Activated naive CD4-positive, alpha-beta T cell treated with Interleukin-2 at 50 U/mL for 16 hours (primary cell): ENCODE measurements around the gene MS4A15.
"Not testable (repeated sequence)": the region's sequence is repeated elsewhere in the genome, so short reads cannot be mapped to it uniquely, and the experiment has no call there.

Source experiments
- DNase-seq: peaks from one replicate; pipeline ENCODE4 v3.0.0-alpha.2; 2020

Gene MS4A15, protein sequence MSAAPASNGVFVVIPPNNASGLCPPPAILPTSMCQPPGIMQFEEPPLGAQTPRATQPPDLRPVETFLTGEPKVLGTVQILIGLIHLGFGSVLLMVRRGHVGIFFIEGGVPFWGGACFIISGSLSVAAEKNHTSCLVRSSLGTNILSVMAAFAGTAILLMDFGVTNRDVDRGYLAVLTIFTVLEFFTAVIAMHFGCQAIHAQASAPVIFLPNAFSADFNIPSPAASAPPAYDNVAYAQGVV

DNA sequence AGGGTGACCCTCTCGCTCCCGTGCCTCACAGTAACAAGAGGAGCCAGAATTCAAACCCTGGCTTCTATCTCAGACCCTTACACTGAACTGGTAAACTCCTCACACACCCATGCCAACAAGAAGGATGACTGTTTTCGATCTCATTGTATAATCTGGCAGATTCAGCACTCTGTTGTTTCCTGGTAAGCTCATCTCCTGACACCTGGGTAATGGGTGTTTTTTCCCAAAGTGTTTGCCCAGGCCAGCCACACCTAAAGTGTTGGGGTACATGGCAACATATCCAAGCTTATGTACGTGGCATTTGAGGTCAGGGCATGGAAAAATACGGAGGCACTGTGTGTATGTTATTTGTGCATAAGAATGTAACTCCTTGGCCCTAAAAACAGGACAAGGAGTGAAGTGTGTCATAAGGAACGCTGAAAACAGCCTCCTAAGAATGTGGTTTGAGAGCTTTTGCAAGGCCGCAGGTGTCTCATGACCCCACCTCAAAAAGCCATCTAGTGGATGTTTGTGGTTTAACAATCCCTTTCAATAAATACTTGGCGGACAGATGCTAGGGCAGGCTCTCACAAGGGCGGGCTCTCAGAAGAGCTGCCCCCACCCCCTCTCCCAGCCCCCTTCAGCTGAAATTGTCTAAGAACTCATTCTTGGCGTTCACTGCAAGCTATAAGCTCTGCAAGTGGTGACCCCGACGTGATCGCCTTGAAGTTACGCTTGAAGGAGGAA, at the start of gene MS4A15:
Gene MS4A15 (plus strand): TSS at position 561 of the 726 bp plus-strand sequence. CDS start 6,867 bp downstream, outside the sequence.
- DNase-seq: no peak

DNA sequence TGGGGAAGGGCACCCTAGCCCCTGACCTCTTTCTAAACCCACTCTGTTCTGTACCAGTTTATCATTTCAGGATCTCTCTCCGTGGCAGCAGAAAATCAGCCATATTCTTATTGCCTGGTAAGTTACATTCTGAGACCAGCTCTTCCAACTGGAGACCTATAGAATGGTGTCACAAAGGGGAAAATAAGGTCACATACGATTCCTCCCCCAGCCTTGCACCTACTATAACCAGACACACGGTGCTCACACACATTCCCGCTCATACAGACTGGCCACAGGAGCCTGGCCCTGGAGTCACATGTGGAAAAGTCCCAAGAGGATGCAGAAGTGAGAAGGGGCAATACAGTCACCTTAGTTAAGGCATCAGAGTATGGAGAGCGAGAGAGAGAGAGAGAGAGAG, 49.7 kb upstream of the MS4A15 start:
- no peak for DNase-seq

DNA sequence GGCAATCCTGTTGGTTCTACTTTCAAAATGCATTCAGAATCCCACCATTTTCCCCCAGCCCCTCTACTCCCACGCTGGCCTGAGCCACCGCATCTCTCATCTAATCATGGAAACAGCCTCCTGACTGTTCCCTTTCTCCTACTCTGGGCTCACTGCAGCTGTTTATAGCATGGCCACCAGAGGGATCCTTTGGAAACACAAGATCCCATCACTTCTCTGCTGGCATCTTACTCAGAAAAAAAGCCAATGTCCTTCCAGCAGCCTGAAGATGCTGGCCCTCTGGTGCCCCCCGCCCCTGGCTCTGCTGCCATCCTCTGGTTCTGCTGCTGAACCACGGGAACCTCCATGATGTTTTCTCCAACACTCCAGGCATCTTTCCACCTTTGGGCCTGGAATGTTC, 46.2 kb upstream of the MS4A15 start:
- DNase-seq: no peak

DNA sequence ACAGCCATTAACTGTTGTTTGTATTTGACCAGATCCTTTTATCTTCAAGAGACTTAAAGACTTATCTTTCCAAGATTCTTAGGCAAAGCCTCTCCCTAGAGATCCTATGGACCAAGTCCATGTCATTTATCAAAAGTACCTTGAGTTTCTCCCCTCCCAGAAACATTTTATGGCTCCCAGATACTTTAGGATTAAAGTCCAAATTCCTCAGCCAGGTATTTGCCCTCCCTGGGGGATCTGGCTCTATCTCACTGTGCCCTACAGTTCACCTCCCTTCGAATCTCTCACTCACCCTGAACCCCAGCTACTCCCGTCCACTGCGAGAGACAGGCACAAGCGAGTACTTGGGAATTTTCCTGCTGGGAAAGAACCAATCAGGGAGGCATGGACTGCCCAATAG, 45.4 kb upstream of the MS4A15 start:
- DNase-seq: no peak

DNA sequence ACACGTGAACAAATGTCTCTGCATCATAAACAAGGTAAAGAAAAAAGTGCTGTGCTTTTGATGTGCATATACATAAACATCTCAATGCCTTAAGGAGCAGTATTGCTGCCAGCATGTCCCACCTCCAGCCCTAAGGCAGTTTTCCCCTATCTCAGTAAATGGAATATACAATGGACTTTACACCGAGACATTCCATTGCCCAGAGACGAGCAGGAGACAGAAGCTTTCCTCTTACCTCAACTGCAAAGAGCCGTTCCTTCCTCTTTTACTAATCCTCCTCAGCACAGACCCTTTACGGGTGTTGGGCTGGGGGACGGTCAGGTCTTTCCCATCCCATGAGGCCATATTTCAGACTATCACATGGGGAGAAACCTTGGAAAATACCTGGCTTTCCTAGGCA, 43.2 kb upstream of the MS4A15 start:
- DNase-seq: not testable (repeated sequence)

DNA sequence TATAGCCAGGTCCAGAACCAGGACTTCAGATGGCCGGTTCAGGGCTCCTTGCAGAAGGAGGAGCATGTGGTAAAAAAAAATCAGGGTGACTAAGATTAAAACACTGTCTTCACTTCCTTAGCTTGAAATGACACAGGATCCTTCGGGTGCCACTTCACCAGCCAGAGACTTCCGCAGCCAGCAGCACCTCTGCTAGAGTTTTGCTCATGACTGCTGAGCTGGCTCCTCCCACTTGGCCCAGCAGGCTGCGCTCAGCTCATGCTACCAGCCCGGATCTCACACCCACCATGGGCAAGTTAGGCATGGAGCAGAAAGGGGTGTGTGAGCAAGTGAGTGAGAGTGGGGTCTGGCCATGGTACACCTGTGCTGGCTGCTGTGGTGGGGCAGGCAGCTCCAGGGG, 38.7 kb upstream of the MS4A15 start:
- no peak for DNase-seq

DNA sequence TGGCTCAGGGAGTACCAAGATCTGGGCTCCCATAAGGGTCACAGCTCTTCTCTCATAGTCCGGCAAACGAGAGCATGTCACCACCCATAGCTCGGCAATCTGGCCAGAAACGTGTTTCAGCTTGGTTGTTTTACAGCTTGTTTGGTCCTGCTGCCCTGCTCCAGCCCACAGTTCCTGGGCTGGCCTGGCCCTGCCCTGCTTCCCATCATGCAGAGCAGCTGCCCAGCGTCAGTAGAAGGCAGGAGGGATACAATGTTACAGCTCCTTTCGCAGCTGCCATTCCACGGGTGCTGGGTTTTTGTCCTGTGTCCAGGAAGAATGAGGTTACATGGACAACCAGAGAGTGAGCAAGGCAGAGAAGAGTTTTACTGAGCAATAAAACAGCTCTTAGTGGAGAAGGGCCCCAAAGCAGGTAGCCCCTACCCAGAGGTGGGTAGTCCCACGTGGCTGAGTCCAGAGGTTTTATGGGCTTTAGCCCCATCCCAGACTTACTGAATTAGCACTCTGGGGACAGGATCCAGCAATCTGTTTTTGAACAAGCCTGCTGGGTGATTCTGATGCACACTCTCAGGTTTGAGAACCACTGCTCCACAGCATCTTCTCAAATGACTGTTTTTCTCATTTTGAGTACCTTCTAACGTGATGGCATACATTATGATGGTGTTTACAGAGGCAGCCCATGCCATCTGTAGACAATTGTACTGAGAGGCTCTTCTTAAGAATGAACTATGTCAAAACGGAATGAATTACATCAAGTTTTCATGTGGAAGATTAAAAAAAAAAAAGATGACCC, 37.9 kb upstream of the MS4A15 start:
- DNase-seq: no peak

DNA sequence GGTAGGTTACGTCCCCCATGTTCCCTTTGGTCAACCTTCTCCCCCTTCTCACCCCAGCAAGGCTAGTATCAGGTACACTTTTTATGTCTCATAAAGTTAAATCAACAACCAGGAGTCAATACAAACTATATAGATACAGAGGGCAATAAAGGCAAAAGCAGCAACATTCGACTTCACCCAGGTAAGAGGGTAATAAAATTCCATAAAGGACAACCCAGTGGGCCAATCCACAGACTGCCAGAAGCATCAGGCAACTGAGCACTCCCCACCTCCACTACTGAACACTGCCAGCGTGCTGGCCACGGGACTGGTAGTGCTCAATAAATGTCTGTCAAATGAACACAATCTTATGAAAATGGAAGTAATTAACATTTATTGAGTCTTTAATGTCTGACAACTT, 37.3 kb upstream of the MS4A15 start:
- no peak for DNase-seq

DNA sequence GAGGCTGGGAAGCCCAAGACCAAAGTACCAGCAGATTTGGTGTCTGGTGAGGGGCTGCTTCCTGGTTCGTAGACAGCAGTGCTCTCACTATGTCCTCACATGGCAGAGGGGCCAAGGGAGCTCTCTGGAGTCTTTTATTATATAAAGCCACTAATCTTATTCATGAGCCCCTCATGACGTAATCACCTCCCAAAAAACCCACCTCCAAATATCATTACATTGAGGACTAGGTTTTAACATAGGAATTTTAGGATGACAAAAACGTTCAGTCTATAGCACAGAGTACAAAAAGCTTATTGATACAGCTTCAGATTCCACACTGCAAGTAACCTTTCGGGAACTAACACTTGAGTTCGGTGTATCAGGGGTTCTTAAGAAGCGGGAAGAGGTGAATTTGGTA, 36.2 kb upstream of the MS4A15 start:
- DNase-seq: no peak

DNA sequence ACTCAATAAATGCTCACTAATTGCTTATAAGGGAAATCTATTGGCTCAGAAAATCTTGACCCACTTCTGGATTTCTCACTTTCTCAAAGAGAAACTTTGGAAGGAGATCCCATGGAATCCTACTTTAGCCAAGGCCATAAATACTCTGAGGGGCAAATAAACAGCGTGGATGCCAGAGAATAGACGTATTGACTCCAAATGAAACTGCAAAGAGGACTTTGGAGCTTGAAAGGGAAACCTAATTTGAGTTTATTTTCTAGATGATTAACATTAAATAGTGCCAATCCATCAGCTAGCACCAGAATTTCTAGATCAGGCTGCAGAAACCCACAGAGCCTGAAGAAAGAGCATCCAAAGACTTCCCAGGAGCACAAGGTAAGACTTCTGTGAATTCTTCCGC, 32.2 kb upstream of the MS4A15 start, which contains the start of gene MS4A18:
Gene MS4A18 (plus strand): TSS at position 301 of the 400 bp plus-strand sequence.
- DNase-seq: no peak

DNA sequence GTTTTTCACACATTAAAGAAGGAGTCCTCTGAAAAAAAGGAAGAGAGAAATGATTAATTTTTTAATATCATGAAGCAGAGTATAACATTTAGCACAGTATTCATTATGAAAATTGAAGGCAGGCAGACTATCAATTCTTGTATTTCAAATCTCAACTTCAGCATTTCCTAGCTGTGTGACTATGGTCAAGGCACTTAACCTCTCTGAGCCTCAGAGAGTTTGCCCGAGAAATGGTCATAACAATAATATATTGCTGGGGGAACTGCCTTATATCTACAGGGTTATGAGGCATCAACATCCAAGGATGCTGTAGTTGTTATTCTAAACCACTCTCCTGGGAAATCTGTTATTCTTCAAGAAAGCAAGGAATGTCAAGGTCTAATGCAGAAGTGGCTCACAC, 31.1 kb upstream of the MS4A15 start:
- no peak for DNase-seq

DNA sequence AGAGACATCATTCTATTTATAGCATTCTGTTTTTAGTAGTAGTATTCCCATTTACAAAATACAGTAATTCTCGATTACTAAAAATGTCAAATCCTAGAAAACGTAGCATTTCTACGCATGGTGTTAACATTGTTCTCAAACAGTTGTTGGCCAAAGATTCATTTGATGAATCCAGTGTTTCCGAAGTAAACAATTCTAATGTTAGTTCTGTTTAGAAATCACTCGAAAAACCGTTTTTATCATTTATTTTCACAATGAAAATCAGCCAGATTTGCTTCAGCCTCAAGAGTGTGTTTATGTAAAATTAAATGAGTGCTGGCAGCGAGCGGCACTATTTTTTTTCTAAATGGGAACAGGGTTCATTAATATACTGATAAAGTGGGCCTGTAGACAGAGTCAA, 25.1 kb upstream of the MS4A15 start:
- DNase-seq: no peak

DNA sequence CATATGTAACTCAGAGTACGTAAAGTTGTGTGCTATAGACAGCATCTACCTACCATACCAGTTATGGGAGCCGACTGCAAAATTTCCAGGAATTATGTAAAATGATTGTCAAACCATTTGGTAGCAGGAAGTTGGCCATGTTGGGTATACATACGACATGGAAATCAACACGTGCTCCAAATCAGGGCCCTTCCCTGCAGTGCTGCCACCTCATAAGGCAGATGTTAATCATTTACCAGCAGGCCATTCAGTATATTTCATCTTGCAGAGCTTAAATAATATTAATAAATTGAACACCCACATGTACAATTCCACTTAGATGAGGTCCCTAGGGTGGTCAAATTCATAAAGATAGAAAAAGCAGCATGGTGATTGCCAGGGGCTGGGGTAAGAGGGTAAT, 22.4 kb upstream of the MS4A15 start:
- no peak for DNase-seq

DNA sequence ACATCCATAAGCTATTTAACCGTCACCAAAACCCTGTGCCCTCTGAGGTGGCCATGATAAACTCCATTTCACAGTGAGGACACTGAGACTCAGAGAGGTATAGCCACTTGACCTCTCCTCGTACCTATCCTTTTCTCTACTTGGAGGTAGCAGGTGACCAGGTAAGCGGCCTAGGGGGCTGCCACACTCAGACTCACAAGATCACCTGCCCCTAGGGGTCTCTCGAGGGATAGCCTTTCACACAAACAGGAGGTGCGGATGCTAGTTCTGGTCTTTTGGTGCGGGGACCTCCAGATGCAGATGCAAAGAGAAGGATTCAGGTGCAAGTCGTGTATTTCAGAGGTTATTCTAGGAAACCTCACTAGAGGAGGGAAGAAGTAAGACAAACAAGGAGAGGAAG, 17.6 kb upstream of the MS4A15 start:
- DNase-seq: no peak

DNA sequence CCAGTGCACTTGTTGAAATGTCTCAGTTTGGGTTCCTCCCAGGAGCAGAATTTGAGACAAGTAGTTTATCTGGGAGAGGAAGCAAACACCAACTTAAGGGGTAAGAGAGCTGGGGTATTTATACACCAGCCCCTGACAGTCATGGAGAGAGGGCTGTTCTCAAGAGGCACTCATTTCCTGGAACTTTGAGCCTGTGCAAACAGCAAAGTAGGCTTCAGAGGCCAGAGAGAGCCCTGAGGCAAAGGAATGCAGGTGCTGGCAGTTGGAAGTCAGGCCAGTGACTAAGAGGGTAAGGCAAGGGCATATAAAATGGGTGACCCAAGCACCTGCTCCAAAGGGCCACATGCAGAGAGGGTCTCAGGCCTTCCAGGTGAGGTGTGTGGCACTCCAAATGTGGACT, 16.1 kb upstream of the MS4A15 start:
- no peak for DNase-seq

DNA sequence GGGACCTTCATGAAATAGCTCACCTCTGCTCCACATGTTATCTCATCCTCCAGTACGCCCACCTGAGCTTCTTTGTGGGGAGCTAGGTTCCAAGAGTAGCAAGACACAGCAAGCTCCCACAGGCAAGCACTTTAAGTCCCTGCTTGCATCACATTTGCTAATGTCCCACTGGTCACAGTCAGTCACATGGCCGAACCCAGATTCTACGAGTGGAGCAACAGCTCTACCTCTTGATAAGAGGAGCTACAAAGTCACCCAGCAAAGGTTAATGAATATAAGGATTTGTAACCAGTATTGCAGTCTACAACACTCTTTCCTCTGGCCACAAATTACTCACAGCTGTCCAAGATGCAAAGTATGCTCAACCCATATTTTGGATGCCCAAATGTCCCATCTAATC, 15.2 kb upstream of the MS4A15 start:
- DNase-seq: no peak

DNA sequence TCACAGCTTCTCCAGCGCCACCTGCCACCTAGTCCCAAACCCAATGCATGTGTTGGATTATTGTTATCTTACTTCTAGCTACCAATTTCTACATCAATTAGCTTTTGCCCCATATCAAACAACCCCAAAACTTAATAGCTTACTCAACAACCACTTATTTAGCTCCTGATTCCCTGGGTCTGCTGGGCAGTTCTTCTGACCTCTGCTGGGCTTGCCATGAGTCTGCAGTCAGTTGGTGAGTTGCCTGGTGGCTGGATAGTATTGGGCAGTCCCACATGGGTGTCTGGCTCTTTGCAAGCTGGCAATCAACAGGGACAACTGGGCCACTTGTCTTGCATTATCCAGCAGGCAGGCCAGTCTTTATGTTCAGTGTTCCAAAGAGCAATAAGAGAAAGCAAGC, 13.6 kb upstream of the MS4A15 start:
- DNase-seq: no peak

DNA sequence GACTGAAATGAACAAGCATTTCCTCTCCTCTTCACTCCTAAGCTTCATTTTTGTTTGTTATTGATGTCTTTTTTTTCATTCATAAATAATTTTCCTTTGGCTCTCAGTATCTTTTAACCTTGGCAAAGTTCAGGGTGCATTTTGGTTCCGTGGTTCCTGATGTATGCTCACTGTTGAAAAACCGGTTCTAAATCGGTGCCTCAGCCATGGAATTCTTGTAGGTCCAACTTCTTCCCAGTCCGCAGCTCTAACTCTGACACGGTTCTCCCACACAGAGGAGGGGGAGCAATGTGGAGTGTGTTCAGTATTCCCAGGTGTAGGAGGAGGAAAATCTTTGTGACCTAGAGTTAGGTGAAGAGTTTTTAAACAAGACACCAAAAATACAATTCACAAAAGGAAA, 12.6 kb upstream of the MS4A15 start:
- no peak for DNase-seq

DNA sequence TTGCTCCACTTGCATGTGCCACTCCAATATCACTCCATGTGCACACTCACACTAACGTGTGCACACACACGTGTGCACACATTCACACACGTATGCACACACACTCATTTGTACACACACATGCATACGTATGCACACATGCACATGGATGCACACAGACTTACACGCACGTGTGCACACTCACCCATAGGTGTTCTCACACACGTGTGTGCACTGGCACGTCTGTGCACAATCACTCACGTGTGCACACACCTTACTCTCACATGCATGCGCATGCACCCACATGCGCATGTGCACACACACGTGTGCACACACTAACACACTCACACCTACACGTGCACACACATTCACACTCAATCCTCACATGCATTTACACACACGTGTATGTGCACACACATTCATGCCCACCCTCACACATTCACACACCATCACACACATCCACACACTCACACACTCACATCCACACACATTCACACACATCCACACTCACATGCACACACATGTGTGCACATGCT, 9.3 kb upstream of the MS4A15 start:
- no peak for DNase-seq

DNA sequence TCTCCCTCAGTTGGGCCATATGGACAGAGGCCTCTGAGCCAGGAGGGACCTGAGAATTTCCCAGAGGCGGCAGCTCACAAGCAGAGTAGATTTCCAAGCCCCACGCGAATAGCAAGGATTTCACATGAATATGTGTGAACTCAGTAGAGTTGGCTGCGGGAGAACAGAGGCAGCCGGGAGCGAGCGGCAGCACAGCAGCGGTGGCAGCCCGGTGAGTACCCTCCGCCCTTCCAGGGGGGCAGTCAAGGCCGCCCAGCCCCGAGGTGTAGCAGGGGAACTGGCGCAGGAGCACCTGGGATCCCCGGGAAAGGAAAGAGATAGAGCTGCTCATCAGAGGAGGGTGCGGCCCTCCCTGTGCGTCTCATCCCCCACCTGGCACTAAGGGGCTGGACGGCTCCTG, 8.4 kb upstream of the MS4A15 start:
- no peak for DNase-seq

DNA sequence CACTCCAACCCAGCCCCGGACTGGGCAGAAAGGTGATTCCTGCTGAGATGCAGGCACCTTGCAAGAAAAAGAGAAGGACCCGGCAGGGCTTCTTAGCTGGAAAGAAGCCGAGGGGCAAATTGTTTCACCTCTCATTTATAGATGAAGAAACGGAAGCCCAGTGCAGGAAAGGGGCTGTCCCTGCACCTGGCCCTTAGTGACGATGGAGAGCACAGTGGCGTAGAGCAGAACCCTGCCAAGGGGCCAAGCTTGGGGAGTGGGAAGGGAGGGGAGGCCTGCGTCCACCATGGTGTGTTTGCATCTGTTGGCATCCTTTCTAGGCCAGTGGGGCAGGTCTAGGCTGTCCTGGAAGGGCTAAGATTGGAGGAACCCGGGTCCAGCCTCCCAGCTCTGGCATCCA, 7.8 kb upstream of the MS4A15 start:
- no peak for DNase-seq

DNA sequence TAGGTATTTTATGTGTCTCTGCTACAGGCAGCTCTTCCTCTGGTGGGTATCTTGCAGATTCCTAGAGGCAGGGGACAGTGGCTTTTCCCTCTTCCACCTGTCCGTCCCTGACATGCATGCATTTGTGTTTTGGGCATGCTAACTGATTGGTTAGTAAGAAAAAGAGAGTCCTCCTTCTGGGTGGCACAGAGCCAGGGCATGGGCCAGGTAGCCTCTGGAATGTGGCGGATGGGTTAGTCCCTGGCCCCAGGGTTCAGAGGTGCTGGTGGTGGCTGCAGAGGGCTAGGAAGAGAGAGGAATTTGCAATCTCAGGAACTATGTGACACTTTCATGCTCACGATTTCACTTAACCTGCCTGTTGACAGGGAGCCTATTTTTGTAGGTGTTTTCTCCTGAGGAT, 5.8 kb upstream of the MS4A15 start:
- DNase-seq: no peak

DNA sequence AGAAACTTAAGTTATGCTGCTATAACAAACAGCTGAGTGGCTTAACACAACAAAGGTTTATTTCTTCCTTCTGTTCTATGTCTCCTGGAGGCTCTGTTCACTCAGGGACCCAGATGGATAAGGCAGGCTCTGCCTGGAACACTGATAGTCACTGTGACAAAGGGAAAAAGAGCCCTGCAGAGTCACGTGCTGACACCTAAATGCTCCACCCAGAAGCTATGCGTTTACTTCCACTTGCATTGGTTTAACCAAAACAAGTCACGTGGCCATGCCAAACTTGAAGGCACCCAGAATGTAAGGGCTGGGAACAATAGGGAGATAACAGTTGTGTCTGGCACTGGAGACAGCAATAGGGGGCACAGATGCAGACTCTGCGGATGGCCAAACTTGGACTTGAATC, 3.4 kb upstream of the MS4A15 start:
- DNase-seq: no peak

DNA sequence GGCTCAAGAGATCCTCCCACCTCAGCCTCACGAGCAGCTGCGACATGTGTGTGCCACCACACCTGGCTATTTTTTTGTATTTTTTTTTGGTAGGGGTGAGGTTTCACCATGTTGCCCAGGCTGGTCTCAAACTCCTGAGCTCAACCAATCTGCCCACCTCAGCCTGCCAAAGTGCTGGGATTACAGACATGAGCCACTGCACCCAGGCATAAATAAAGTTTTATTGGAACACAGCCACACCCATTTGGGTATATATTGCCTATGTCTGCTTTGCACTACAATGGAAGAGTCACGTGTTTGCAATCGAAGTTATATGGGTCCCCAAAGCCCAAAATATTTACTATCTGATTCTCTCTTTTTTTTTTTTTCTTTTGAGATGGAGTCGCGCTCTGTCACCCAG, 1.8 kb upstream of the MS4A15 start:
- no peak for DNase-seq
